22Rv1 (cell line): Measurements from ENCODE around the gene DLG3.
"Not testable (repeated sequence)": the region's sequence is repeated elsewhere in the genome, so short reads cannot be mapped to it uniquely, and the experiment has no call there.

Source experiments
- H3K27ac ChIP-seq: fragments of 450-650 bp; 2 replicates; pipeline ENCODE4 v1.5.1; 2017
- CTCF ChIP-seq: fragments of 450-650 bp; IDR thresholded peaks from 2 replicates; pipeline ENCODE4 v1.5.1; 2017; ENCODE audit warnings: mild to moderate bottlenecking
- ZFX ChIP-seq: fragments of 450-650 bp; IDR thresholded peaks from 2 replicates; pipeline ENCODE4 v1.6.1; 2017; ENCODE audit warnings: antibody characterized with exemption, borderline replicate concordance

The DLG3 gene

GRCh38 chrX:70444326-70444945 lies at the start of gene DLG3:
TSS of gene DLG3 (plus strand) at chrX:70444835. CDS start at chrX:70445202, 367 bp downstream.
- no peak within 1 kb of the TSS for H3K27ac ChIP-seq
- TF ChIP-seq CTCF (no peak), ZFX (no peak)

DNA sequence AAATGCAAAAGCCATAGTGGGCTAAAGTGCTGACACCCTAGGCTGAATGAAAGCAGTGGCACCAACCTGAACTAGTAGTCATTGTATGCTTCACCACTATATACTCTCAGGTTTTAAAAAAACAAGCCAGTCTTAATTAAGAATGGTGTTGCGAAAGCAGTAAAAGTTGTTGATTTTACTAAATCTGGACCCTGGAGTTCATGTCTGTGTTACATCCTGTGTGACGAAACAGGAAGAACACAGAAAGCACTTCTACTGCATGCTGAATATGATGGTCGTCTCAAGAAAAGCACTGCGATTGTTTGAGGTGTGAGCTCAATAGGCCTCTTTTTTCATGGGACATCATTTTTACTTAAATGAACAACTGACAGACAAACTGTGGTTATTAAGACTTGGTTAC lies 45.7 kb upstream of the DLG3 start:
- H3K27ac ChIP-seq = no peak overlapping the region
- TF ChIP-seq ZFX (no peak), CTCF (no peak)

DNA sequence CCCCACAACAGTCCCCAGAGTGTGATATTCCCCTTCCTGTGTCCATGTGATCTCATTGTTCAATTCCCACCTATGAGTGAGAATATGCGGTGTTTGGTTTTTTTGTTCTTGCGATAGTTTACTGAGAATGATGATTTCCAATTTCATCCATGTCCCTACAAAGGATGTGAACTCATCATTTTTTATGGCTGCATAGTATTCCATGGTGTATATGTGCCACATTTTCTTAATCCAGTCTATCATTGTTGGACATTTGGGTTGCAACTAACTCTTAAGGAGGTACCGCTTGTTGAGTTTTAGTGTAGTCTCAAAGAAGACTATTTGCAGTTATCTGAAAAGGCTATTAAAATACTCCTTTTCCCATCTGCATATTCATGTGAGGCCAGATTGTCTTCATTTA lies 44.5 kb upstream of the DLG3 start:
- not testable (repeated sequence) for H3K27ac ChIP-seq

DNA sequence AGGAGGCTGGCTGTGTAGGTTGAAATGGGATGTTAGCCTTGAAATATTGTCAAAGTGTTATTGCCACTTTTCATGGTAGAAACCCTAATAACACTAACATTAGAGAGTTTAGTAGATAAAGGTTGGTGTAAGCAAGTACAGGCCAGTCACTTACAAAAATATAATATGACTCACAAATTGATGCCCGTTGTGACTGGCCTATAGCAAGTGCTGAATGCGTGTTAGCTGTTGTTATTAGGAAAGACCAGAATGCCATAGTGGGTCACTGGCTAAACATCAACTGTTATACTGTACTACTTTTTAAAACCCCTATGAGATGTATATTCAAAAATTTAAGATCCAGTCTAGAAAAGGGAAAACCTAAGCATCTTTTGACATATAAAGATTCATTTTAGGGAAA lies 41.9 kb upstream of the DLG3 start:
- no peak for TF ChIP-seq CTCF
- TF ChIP-seq ZFX = no peak
- no peak overlapping the region for H3K27ac ChIP-seq

GRCh38 chrX:70405003-70405402 lies 39.6 kb upstream of the DLG3 start:
- TF ChIP-seq ZFX (no peak), CTCF (no peak)
- no peak overlapping the region for H3K27ac ChIP-seq

GRCh38 chrX:70410921-70411320 lies 33.7 kb upstream of the DLG3 start:
- TF ChIP-seq ZFX (no peak), CTCF (no peak)
- no peak overlapping the region for H3K27ac ChIP-seq

DNA sequence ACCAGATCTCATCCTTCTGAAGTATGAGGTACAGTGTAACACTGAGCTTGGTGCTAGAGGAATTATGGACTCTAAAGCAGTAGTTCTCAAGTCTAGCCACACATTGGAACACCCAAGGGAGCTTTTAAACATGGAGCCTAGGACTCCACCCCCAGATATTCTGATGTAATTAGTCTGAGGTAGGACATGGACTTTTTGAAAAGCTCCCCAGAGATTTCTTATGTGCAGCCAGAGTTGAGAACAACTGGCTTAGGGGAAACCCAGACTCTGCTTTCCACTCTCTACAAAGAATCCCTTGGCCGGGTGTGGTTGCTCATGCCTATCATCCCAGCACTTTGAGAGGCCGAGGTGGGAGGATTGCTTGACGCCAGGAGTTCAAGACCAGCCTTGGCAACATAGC lies 33.2 kb upstream of the DLG3 start:
- TF ChIP-seq CTCF (no peak), ZFX (no peak)
- no peak overlapping the region for H3K27ac ChIP-seq

GRCh38 chrX:70421618-70422017 lies 23.0 kb upstream of the DLG3 start:
- no peak for TF ChIP-seq ZFX
- no peak for TF ChIP-seq CTCF
- no peak overlapping the region for H3K27ac ChIP-seq
